ENCODE data around the gene PAK5. TPM values are rescaled to one million over a fixed set of nuclear protein-coding genes. Genes with fewer than 3 reads are reported as not detected.

Gene PAK5
- total RNA-seq, 4 donors from 2014 or later: 0.05 to 6.6 (median 0.54) TPM; not detected in 1

- 78 to 100% methylated on average over 2 to 3 of the region's 3 CpGs for WGBS, 2 donors (ENCODE audit: low coverage in 1 of 2)
- no peaks in the 10 kb centered on the region for H3K27me3 ChIP-seq
- no peak for TF ChIP-seq POLR2AphosphoS5 (IDR thresholded peaks at IDR 0.05)
- TF ChIP-seq CTCF (IDR thresholded peaks at IDR 0.05): no peak
- TF ChIP-seq POLR2A (IDR thresholded peaks at IDR 0.05): no peak
- TF ChIP-seq EP300 (IDR thresholded peaks at IDR 0.05): no peak
- no peak for ATAC-seq
- no peaks in the 10 kb centered on the region for H3K36me3 ChIP-seq
- H3K9me3 ChIP-seq: no peaks in the 10 kb centered on the region
- no peak overlapping the region for H3K27ac ChIP-seq
- H3K4me3 ChIP-seq: no peak overlapping the region
- no peaks in the 10 kb centered on the region for H3K4me1 ChIP-seq
Measured at GRCh38 chr20:9807136-9807535, 31.7 kb downstream of the PAK5 start.

GRCh38 chr20:9800421-9800820 lies 38.5 kb downstream of the PAK5 start:
- no peaks in the 10 kb centered on the region for H3K4me1 ChIP-seq
- H3K36me3 ChIP-seq: no peaks in the 10 kb centered on the region
- WGBS, 2 donors (ENCODE audit: low coverage in 1 of 2): 44 to 58% methylated on average over 1 of the region's 1 CpG
- TF ChIP-seq EP300 (IDR thresholded peaks at IDR 0.05) (no peak), POLR2A (IDR thresholded peaks at IDR 0.05) (no peak), CTCF (IDR thresholded peaks at IDR 0.05) (no peak), POLR2AphosphoS5 (IDR thresholded peaks at IDR 0.05) (no peak)
- H3K9me3 ChIP-seq: no peaks in the 10 kb centered on the region
- H3K27ac ChIP-seq: no peak overlapping the region
- no peak overlapping the region for H3K4me3 ChIP-seq
- H3K27me3 ChIP-seq: no peaks in the 10 kb centered on the region
- no peak for ATAC-seq

GRCh38 chr20:9794831-9795230 lies 44.0 kb downstream of the PAK5 start:
- 85 to 94% methylated on average over 3 of the region's 3 CpGs for WGBS, 2 donors (ENCODE audit: low coverage in 1 of 2)
- no peaks in the 10 kb centered on the region for H3K9me3 ChIP-seq

GRCh38 chr20:9792674-9793073 lies 46.2 kb downstream of the PAK5 start:
- no peak overlapping the region for H3K4me3 ChIP-seq
- ATAC-seq: no peak
- H3K27ac ChIP-seq: no peak overlapping the region
- TF ChIP-seq POLR2A (IDR thresholded peaks at IDR 0.05): no peak
- TF ChIP-seq EP300 (IDR thresholded peaks at IDR 0.05): no peak
- TF ChIP-seq POLR2AphosphoS5 (IDR thresholded peaks at IDR 0.05): no peak
- no peak for TF ChIP-seq CTCF (IDR thresholded peaks at IDR 0.05)
- WGBS, 2 donors (ENCODE audit: low coverage in 1 of 2): 63 to 72% methylated on average over 5 to 6 of the region's 6 CpGs
- no peaks in the 10 kb centered on the region for H3K27me3 ChIP-seq
- H3K4me1 ChIP-seq: no peaks in the 10 kb centered on the region
- no peaks in the 10 kb centered on the region for H3K9me3 ChIP-seq
- no peaks in the 10 kb centered on the region for H3K36me3 ChIP-seq

More at GRCh38 chr20:9794831-9795230, 44.0 kb downstream of the PAK5 start:
- Histone ChIP-seq H3K27ac (no peak overlapping the region), H3K36me3 (no peaks in the 10 kb centered on the region), H3K4me3 (no peak overlapping the region), H3K4me1 (no peaks in the 10 kb centered on the region), H3K27me3 (no peaks in the 10 kb centered on the region)
- ATAC-seq: no peak
- no peak for TF ChIP-seq POLR2AphosphoS5 (IDR thresholded peaks at IDR 0.05)
- TF ChIP-seq POLR2A (IDR thresholded peaks at IDR 0.05): no peak
- TF ChIP-seq CTCF (IDR thresholded peaks at IDR 0.05): no peak
- TF ChIP-seq EP300 (IDR thresholded peaks at IDR 0.05): no peak

GRCh38 chr20:9789131-9789530 lies 49.7 kb downstream of the PAK5 start:
- H3K27ac ChIP-seq: no peak overlapping the region
- H3K4me1 ChIP-seq: no peaks in the 10 kb centered on the region
- 93 to 97% methylated on average over 2 of the region's 2 CpGs for WGBS, 2 donors (ENCODE audit: low coverage in 1 of 2)
- H3K27me3 ChIP-seq: no peaks in the 10 kb centered on the region
- TF ChIP-seq POLR2AphosphoS5 (IDR thresholded peaks at IDR 0.05) (no peak), POLR2A (IDR thresholded peaks at IDR 0.05) (no peak), EP300 (IDR thresholded peaks at IDR 0.05) (no peak), CTCF (IDR thresholded peaks at IDR 0.05) (no peak)
- H3K4me3 ChIP-seq: no peak overlapping the region
- no peak for ATAC-seq
- no peaks in the 10 kb centered on the region for H3K9me3 ChIP-seq
- no peaks in the 10 kb centered on the region for H3K36me3 ChIP-seq
